ENCODE results near the gene NBAS.

DNA sequence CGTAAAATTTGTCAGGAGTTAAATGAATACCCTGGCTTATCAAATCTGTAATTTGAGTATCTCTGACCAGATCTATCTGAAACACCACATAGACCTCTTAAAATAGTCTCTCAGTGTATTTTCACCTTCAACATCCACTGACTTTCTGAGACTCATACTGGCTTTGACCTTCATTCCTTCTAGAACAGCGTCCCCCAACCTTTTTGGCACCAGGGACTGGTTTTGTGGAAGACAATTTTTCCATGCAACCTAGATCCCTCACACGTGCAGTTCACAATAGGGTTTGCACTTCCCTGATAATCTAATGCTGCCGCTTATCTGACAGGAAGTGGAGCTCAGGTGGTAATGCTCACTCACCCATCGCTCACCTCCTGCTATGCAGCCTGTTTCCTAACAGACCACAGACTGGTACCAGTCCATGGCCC lies 3.2 kb downstream of the NBAS start:
- TF ChIP-seq EZH2 (IDR thresholded peaks at IDR 0.05; ENCODE audit: insufficient read depth, poor library complexity, severe bottlenecking) = no peak
- no peak for TF ChIP-seq EZH2phosphoT487 (IDR thresholded peaks at IDR 0.05; ENCODE audit: insufficient read depth, low read depth)

Measured in GM23248 (cell line).